GM12878 (cell line): Measurements from ENCODE around the gene FABP1. TPM values are rescaled to one million over a fixed set of nuclear protein-coding genes. Genes with fewer than 3 reads are reported as not detected.

ENCODE experiments used
- ATAC-seq: fragments of 200-7000 bp; cut with Tn5 transposase; 3 replicates; pipeline ENCODE4 v1.9.1; 2020; ENCODE audit warnings: mild to moderate bottlenecking, moderate library complexity
- BruUV-seq: library from RNA; stranded (reverse); fragments of 400-500 nt; replicated peaks from 2 replicates; lab custom pipeline; 2021; lab: Mats Ljungman, UMichigan
- CTCF ChIA-PET: fragments of 300-600 bp; sonication (Branson Sonifier 250); formaldehyde crosslinking; extraction: SDS; loops from one replicate; lab custom pipeline; 2021; ENCODE audit warnings: inconsistent platforms; lab: Yijun Ruan, JAX
- POLR2A ChIA-PET: fragments of 350-600 bp; formaldehyde crosslinking; extraction: SDS; loops from one replicate; lab custom pipeline; 2021; ENCODE audit warnings: inconsistent platforms; lab: Charles Lee
- RAD21 ChIA-PET: fragments of 300-600 bp; sonication (Branson Sonifier 250); formaldehyde crosslinking; loops from one replicate; lab custom pipeline; 2023; ENCODE audit warnings: antibody characterized with exemption; ENCODE audit not compliant: unreplicated experiment; lab: Charles Lee
- SMC1A ChIA-PET: fragments of 300-600 bp; sonication (Branson Sonifier 250); formaldehyde crosslinking; loops from one replicate; lab custom pipeline; 2023; ENCODE audit not compliant: unreplicated experiment, uncharacterized antibody; lab: Charles Lee
- DNase-seq: peaks from one replicate; pipeline ENCODE4 v3.0.0-alpha.2; 2011; ENCODE audit warnings: low read depth, low spot score
- FAIRE-seq: peaks from 3 replicates; lab custom pipeline; 2011; peaks lifted over from hg19 to GRCh38; lab: Jason Lieb, UNC
- H2AFZ ChIP-seq: 2 replicates; pipeline ENCODE4 v1.6.0; 2011; ENCODE audit warnings: low read depth, low read length, control low read depth; ENCODE audit not compliant: control insufficient read depth
- H3K27ac ChIP-seq: 2 replicates; pipeline ENCODE4 v1.5.1; 2011; ENCODE audit warnings: control low read depth; ENCODE audit not compliant: control insufficient read depth, insufficient read depth
- H3K27me3 ChIP-seq, 2 experiments: replicated peaks in 1 of 2; 2 replicates each; pipeline versions ENCODE4 v1.6.0 to v1.6.1; 2011; ENCODE audit warnings: low read length in 1 of 2; ENCODE audit not compliant: control insufficient read depth in 2 of 2, insufficient read depth in 2 of 2
- H3K36me3 ChIP-seq, 2 experiments: 2 replicates each; pipeline ENCODE4 v1.5.1; 2011; ENCODE audit warnings: low read length in 1 of 2; ENCODE audit not compliant: control insufficient read depth in 2 of 2, insufficient read depth in 2 of 2
- H3K4me1 ChIP-seq: 2 replicates; pipeline ENCODE4 v1.6.1; 2011; ENCODE audit warnings: mild to moderate bottlenecking, low read length, moderate library complexity, mixed read lengths; ENCODE audit not compliant: control insufficient read depth, insufficient read depth
- H3K4me2 ChIP-seq: 2 replicates; pipeline ENCODE4 v1.6.0; 2011; ENCODE audit warnings: control low read depth; ENCODE audit not compliant: control insufficient read depth, insufficient read depth
- H3K4me3 ChIP-seq: fragments of 200-600 bp; sonication (generic); 2 replicates; pipeline ENCODE4 v1.5.1; 2016
- H3K79me2 ChIP-seq: 2 replicates; pipeline ENCODE4 v1.6.0; 2011; ENCODE audit warnings: low read length; ENCODE audit not compliant: control insufficient read depth, insufficient read depth
- H3K9ac ChIP-seq: 2 replicates; pipeline ENCODE4 v1.8.0; 2011; ENCODE audit warnings: low read length, control low read depth, mixed read lengths; ENCODE audit not compliant: control insufficient read depth, insufficient read depth
- H3K9me3 ChIP-seq: replicated peaks from 3 replicates; pipeline ENCODE4 v1.5.1; 2011; ENCODE audit warnings: mild to moderate bottlenecking, low read length; ENCODE audit not compliant: control insufficient read depth, insufficient read depth
- H4K20me1 ChIP-seq: 2 replicates; pipeline ENCODE4 v1.6.0; 2011; ENCODE audit not compliant: control insufficient read depth, insufficient read depth
- BMI1 ChIP-seq: fragments of 450-650 bp; IDR thresholded peaks from 2 replicates; pipeline ENCODE4 v1.6.1; 2016; ENCODE audit warnings: mild to moderate bottlenecking, moderate library complexity, borderline replicate concordance
- CHD4 ChIP-seq: fragments of 200-600 bp; sonication (generic); IDR thresholded peaks from 2 replicates; pipeline ENCODE4 v1.6.1; 2016; ENCODE audit warnings: mild to moderate bottlenecking
- EGR1 ChIP-seq, 2 experiments: IDR thresholded peaks; 1 replicate in 1 of 2; 2 replicates in 1 of 2; pipeline ENCODE4 v1.6.1; 2011 to 2012; ENCODE audit warnings: low read depth in 2 of 2, low read length in 2 of 2, borderline replicate concordance in 1 of 2, mild to moderate bottlenecking in 1 of 2, moderate library complexity in 1 of 2
- FOXM1 ChIP-seq: IDR thresholded peaks from 2 replicates; pipeline ENCODE4 v1.6.1; 2012; ENCODE audit warnings: low read depth, mild to moderate bottlenecking, inconsistent platforms, low read length, moderate library complexity
- JUND ChIP-seq: IDR thresholded peaks from 2 replicates; pipeline ENCODE4 v1.6.1; 2012; ENCODE audit warnings: low read depth, mild to moderate bottlenecking, low read length, improper control_type of control experiment, moderate library complexity
- MYC ChIP-seq: IDR thresholded peaks from 2 replicates; pipeline ENCODE4 v1.6.1; 2011; ENCODE audit warnings: mild to moderate bottlenecking, low read length, moderate library complexity, inconsistent platforms; ENCODE audit not compliant: insufficient read depth, insufficient replicate concordance, insufficient read length, severe bottlenecking
- RAD21 ChIP-seq: IDR thresholded peaks from 2 replicates; pipeline ENCODE4 v1.6.1; 2011; ENCODE audit warnings: mild to moderate bottlenecking, low read depth, low read length, moderate library complexity; ENCODE audit not compliant: insufficient read depth
- RCOR1 ChIP-seq: conservative IDR thresholded peaks from 2 replicates; pipeline ENCODE4 v1.6.1; 2012; ENCODE audit warnings: low read depth, low read length, improper control_type of control experiment
- SMAD1 ChIP-seq: fragments of 450-650 bp; IDR thresholded peaks from 2 replicates; pipeline ENCODE4 v1.6.1; 2018; ENCODE audit warnings: mild to moderate bottlenecking, low read depth; ENCODE audit not compliant: partially characterized antibody
- ZSCAN29 ChIP-seq: fragments of 450-650 bp; IDR thresholded peaks from 2 replicates; pipeline ENCODE4 v1.6.1; 2017; ENCODE audit warnings: mild to moderate bottlenecking, moderate library complexity
- WGBS: methylation state at CpG from one replicate; pipeline ENCODE4 v1.1.6; 2016; ENCODE audit warnings: low lambda C conversion rate; ENCODE audit not compliant: insufficient replicate concordance, insufficient coverage; ENCODE audit errors: missing lambda C conversion rate; 5-methylcytosine and 5-hydroxymethylcytosine counted together
- in situ Hi-C: fragments of 300-500 bp; cut with MboI; formaldehyde crosslinking; loops from 9 replicates; pipeline ENCODE4 v1.14.3; 2018; ENCODE audit warnings: mixed read lengths
- intact Hi-C: fragments of 100-400 bp; cut with micrococcal nuclease; formaldehyde crosslinking; loops from one replicate; pipeline ENCODE4 v1.14.2; 2022; ENCODE audit not compliant: unreplicated experiment
- polyA plus RNA-seq, 11 experiments: library from polyadenylated mRNA; depleted of rRNA in 4 of 11; unstranded in 6 of 11; stranded (reverse) in 5 of 11; fragments of >200 nt; fragmentation: Nextera tagmentation in 4 of 11; fragmentation: Illumina TruSeq in 1 of 11; extraction: Ambion mirVana in 4 of 11; extraction: Trizol in 1 of 11; gene quantifications; 1 replicate in 1 of 11; 2 replicates in 10 of 11; pipeline versions ENCODE4 v1.2.1 to v1.2.3, GENCODE V29; 2011 to 2016; ENCODE audit warnings: inconsistent platforms in 2 of 11, missing spikeins in 2 of 11, low read depth in 1 of 11
- total RNA-seq, 4 experiments: library from RNA; depleted of rRNA in 3 of 4; stranded (reverse); fragments of >200 nt in 3 of 4; fragmentation: Illumina TruSeq in 1 of 4; extraction: Trizol in 1 of 4; gene quantifications; 2 replicates each; pipeline versions ENCODE4 v1.2.1 to v1.2.3, GENCODE V29; 2013 to 2021
- TF ChIP-seq, protein P1 (sequence below): IDR thresholded peaks from 2 replicates; pipeline ENCODE4 v1.6.1; 2012; ENCODE audit warnings: low read depth, low read length, improper control_type of control experiment
- TF ChIP-seq, protein P2 (sequence below): fragments of 450-650 bp; IDR thresholded peaks from 2 replicates; pipeline ENCODE4 v1.6.1; 2018; ENCODE audit warnings: borderline replicate concordance, mild to moderate bottlenecking; ENCODE audit not compliant: partially characterized antibody

Gene FABP1
- total and polyA plus RNA-seq, 10 of the 15 experiments (the other 5 are each of a cell fraction or from before 2014, with no cell fraction given) = not detected

GRCh38 chr2:88128654-88129312, 921 bp upstream of the FABP1 start (continued):
- no peak for TF ChIP-seq JUND
- no peak for TF ChIP-seq ZSCAN29
- no peak for TF ChIP-seq RAD21
- TF ChIP-seq MYC = no peak
- TF ChIP-seq EGR1 (IDR thresholded peaks at IDR 0.05; ENCODE audit: borderline replicate concordance in 1 of 2, low read depth in 2 of 2, low read length in 2 of 2) = no peak
- TF ChIP-seq, protein P1, sequence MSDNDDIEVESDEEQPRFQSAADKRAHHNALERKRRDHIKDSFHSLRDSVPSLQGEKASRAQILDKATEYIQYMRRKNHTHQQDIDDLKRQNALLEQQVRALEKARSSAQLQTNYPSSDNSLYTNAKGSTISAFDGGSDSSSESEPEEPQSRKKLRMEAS = no peak
- no peak for TF ChIP-seq BMI1

GRCh38 chr2:88127638-88127887, 299 bp downstream of the FABP1 start:
- 6% methylated on average over 1 of the region's 1 CpG for WGBS
- no peak overlapping the region for H3K27ac ChIP-seq
- TF ChIP-seq RCOR1 (no peak), CHD4 (no peak), FOXM1 (no peak), SMAD1 (no peak)
- TF ChIP-seq, protein P2, sequence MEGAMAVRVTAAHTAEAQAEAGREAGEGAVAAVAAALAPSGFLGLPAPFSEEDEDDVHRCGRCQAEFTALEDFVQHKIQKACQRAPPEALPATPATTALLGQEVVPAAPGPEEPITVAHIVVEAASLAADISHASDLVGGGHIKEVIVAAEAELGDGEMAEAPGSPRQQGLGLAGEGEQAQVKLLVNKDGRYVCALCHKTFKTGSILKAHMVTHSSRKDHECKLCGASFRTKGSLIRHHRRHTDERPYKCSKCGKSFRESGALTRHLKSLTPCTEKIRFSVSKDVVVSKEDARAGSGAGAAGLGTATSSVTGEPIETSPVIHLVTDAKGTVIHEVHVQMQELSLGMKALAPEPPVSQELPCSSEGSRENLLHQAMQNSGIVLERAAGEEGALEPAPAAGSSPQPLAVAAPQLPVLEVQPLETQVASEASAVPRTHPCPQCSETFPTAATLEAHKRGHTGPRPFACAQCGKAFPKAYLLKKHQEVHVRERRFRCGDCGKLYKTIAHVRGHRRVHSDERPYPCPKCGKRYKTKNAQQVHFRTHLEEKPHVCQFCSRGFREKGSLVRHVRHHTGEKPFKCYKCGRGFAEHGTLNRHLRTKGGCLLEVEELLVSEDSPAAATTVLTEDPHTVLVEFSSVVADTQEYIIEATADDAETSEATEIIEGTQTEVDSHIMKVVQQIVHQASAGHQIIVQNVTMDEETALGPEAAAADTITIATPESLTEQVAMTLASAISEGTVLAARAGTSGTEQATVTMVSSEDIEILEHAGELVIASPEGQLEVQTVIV = no peak
- H3K9ac ChIP-seq = no peak overlapping the region
- no peak for ATAC-seq
- no peaks in the 10 kb centered on the region for H3K4me1 ChIP-seq
- no peaks in the 10 kb centered on the region for H4K20me1 ChIP-seq
- BruUV-seq = no TSS peak
- no peak overlapping the region for H3K4me3 ChIP-seq
- POLR2A ChIA-PET = no interaction called here
- no peak overlapping the region for H2AFZ ChIP-seq
- in situ Hi-C loops (no loop called here), intact Hi-C loops (no loop called here)
- H3K4me2 ChIP-seq = no peak overlapping the region
- RAD21 ChIA-PET = no interaction called here
- SMC1A ChIA-PET = no interaction called here
- H3K79me2 ChIP-seq = no peaks in the 10 kb centered on the region
- CTCF ChIA-PET = no interaction called here
- no peaks in the 10 kb centered on the region for H3K9me3 ChIP-seq
- FAIRE-seq = no peak
- DNase-seq = no peak
- no peaks in the 10 kb centered on the region; a peak in 1 of 4 replicates for H3K27me3 ChIP-seq
- H3K36me3 ChIP-seq = no peaks in the 10 kb centered on the region
